Stomach (tissue), 4 donors: Measurements from ENCODE around the gene PKN3.

ENCODE experiments used
- EP300 ChIP-seq: sonication (generic); formaldehyde crosslinking; IDR thresholded peaks from one replicate; pipeline ENCODE4 v1.6.1; 2017; ENCODE audit warnings: antibody characterized with exemption
- POLR2A ChIP-seq, 4 donors: fragments of 450-650 bp; IDR thresholded peaks; one replicate each; pipeline ENCODE4 v1.6.1; 2016; ENCODE audit warnings: antibody characterized with exemption in 4 of 4, control low read depth in 2 of 4, mild to moderate bottlenecking in 1 of 4, moderate library complexity in 1 of 4

GRCh38 chr9:128688501-128689292 lies 13.6 kb upstream of the PKN3 start, which contains the start of gene SET:
- TF ChIP-seq POLR2A (IDR thresholded peaks at IDR 0.05): no peak
- no peak for TF ChIP-seq EP300
